Measurements from ENCODE around the gene ACSL3.

The ACSL3 gene

DNA sequence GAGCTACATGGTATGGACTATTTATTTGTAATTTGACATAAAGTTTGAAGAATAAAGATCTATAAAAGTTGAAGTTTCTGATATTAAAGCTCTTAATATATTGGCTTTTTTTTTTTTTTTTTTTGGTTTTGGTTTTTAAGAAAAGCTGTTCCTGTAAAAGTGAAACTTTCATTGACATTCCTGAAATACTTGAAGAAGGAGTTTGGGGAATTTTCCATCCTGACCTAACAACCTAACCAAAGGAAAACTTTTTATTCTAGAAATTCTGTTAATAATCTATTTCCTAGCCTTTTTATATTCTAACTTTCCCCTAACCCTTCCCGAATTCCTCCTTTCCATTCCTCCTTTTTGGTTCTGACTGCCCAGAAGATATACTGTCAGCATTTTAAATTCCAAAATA, 83.7 kb downstream of the ACSL3 start:
- FAIRE-seq: peak; percentile 24

DNA sequence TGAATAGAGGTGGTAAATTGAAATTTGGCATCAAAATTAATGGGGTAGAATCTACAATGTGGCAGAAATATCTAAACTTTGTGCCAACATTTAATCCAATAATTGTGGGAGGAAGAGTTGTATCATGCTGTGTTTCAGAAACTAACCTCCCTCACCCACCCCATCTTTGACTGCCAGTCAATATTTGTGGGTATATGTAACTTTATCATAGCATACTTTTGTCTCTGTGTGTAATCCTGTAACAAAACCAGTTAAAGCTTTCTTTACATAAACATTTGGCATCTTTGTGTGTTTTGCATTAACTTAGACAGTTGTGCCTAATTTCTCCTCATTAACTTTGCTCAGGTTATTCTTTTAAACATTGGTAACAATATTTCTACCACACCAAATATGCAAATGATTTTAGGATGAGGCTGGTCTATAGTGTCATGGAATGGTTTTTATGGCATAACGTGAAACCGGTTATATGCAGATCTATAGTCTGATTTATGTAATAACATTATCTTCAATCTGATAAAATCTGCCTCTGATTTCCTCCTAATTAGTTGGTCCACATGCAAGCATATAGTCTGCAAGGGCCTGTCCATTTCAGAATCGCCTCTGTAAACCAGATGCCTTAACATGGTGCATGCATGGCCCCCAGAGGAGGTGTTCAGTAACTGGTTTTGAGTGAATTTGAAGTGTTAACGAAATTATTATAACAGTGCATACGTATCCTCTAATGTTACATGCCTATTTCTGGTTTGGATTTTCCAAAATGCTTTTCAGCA, 84.3 kb downstream of the ACSL3 start:
- peak; percentile 33 for FAIRE-seq

DNA sequence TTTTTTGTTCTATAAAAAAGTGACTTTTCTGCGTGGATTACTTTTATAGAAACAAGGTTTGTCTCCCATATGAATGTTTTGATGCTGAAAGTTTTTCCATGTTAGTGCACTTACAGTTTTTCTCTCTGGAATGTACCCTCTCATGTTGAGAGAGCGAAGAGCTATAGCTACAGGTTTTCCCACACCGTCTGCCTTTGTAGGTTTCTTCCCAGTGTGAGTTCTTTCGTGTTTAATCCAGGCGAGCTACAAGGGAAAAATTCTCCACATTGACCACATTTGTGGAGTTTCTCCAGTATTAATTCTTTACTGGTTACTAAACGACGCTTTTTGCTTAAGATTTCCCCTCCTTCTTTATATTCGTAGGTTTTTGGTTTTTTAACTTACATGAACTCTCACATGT, 85.1 kb downstream of the ACSL3 start:
- FAIRE-seq: no peak

DNA sequence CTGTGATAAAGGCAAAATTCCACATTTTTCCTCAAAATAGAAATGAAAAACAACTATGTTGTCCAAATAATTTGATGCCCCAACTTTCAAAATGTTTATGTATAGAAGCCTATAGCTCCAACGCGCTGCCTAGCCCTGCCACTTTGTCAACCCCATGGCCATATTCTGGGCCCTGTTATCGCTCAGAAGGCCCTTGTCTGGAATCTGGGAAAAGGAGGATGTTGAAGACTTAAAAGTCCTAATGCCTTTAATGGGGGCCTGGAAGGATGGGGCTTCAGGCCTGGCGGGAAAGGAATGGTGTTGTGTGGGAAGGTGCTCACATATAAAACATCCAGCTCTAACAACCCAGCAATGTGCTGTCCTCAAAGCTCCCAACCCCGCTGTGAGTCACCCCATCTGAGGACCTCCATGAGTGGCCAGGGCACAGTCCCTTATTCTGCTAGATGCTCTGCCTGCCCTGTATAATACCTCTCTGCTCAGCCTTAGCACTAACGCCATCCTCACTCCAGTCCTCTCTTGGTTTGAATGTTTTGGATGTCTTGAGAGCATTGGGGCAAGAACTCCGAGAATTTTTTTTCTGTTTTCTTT, 86.0 kb downstream of the ACSL3 start:
- no peak for FAIRE-seq

DNA sequence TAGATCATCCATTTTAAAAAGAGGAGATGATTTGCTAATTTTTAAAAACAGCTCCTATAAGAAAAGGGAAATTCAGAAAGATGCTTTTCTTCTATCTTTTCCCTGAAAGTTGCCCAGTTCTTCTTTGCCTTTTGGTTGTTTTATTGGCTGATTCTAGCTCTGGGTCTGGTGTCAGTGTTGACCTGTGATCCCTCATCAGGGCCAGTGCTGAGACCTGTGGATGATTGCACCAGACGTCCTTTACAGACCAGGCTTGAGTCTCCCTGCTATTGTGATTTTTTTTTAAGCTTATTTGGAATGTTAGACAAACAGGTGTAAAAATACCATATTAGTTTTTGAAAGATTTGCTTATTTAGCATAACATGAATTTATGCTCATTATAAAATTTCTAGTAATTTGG, 88.2 kb downstream of the ACSL3 start:
- FAIRE-seq: no peak

DNA sequence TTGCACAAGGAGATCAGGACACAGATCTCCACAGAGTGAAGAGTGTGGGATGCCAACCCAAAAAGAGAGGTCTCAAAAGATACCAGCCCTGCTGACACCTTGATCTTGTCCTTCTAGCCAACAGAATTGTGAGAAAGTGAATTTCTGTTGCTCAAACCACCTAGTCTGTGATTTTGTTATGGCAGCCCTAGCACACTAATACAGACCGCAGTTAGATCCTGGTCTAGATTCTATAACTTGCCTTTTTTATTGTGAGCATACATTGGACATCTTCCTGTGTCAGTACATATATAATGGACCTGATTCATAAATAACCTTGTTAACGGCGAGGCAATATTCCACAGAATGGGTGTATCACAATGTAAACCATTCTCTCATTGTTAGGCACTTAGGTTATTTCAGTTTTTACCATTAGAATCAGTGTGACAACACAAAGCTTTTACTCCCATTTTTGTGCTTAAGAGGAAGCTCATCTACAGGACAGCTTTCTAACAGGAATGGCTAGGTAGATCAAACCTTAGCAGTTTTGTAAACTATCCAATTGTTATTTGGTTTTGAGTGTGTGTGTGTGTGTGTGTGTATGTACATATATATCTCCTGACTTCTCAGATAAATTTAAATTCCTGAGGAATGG, 89.0 kb downstream of the ACSL3 start:
- no peak for FAIRE-seq

DNA sequence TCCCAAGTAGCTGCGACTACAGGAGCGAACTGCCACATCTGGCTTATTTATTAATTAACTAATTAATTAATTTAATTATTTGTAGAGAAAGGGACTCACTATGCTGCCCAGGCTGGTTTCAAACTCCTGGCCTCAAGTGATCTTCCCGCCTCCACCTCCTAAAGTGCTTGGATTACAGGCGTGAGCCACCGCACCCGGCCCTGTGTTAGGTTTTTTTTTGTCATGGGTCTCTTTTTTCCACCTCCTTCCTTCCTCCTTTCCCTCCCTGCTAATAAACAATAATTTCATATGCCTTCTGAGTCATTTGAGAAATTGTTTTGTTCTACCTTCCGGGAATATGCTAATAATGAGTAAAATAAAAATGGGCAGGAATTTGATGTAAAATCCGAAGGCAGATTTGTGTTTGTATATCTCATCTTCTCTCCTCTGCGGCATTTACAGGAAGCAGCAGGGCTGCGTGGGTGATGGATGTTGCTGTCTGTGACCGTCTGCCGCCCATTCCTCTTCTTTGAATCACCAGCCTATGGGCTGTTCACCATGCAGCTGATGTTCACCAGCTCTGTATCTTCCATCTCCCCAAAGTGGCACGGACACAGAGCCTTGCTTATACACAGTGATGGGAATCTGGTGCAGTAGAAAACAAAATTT, 89.9 kb downstream of the ACSL3 start:
- no peak for FAIRE-seq

DNA sequence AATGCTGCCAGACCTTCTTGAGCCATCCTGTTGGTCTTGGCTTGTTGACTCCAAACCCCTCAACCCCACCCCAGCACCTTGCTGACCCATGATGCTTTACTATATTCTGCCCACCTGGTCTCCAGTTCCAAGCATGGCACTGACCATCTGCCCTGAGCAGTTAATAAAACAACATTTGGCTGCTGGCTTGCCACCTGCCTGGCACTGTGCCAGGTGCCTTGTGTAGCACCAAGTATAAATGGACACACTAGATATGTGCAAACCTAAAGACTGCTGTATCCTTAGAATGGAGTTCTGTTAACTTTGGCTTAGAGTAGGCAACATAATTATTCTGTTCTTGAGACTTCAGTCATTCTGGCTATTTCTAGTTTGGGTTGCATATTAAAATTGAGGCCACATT, 91.4 kb downstream of the ACSL3 start:
- FAIRE-seq: no peak

DNA sequence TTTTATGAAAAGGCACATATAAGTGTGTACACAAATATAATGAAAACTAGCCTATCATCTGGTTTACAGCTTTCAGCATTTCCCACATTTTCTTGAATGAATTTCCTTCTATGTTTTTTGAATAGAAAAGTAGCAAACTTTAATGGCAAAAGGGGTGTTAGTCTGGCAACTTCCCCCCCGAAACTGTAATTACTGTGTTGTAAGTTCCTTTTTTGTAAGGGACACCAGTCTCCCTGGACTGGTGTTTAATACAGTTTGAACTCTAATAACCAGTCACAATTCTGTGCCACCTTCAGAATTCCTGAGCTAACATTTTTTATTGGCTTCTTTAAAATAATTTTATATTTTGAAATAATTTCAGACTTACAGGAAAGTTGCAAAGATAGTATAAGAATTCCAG, 94.2 kb downstream of the ACSL3 start:
- no peak for FAIRE-seq

DNA sequence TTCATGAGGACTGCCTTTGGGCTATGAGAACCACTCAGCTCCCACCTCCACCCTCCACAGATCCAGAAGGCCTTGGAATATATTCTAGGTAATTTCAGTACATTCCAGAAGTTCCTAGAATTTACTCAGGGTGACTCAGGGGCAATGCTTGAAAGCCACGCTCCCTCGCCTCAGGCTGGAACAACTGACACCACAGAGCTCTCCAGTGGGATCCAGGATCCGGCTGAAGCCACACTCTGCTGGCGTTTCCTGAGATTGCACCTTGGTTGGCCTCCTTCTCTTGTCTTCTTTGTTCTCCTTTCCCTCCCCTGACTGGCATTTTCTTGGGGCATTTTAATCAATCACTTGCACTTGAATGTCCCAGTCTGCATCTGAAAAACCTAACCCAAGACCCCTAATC, 98.5 kb downstream of the ACSL3 start:
- FAIRE-seq: no peak

DNA sequence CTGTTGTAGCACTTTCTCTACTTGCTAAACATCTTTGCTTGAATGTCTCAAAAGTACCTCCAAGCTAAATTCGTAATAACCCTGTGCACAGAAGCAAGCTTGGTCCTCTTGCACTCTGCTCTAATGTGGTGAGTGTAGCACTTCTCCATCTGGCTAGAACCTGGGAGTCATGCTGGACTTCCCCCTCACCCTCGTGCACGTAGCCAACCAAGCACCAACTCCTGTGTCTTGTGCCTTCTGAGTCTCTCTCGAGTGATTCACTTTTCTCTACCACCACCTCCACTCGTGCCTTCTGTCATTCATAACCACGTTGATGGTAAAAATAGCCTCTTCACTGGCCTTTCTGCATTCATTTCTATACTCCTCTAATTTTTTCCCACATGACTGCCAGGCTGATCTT, 99.3 kb downstream of the ACSL3 start:
- FAIRE-seq: no peak

DNA sequence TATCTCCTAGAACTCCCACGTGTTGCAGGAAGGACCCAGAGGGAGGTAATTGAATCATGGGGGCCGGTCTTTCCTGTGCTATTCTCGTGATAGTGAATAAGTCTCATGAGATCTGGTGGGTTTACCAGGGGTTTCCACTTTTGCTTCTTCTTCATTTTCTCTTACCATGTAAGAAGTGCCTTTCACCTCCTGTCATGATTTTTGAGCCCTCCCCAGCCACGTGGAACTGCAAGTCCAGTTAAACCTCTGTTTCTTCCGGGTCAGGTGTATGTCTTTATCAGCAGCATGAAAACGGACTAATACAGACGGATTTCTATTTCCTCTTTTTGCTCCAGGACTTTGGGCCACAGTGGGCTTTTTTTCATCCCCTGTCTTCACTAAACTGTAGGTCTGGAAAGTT, 102.8 kb downstream of the ACSL3 start:
- FAIRE-seq: no peak

DNA sequence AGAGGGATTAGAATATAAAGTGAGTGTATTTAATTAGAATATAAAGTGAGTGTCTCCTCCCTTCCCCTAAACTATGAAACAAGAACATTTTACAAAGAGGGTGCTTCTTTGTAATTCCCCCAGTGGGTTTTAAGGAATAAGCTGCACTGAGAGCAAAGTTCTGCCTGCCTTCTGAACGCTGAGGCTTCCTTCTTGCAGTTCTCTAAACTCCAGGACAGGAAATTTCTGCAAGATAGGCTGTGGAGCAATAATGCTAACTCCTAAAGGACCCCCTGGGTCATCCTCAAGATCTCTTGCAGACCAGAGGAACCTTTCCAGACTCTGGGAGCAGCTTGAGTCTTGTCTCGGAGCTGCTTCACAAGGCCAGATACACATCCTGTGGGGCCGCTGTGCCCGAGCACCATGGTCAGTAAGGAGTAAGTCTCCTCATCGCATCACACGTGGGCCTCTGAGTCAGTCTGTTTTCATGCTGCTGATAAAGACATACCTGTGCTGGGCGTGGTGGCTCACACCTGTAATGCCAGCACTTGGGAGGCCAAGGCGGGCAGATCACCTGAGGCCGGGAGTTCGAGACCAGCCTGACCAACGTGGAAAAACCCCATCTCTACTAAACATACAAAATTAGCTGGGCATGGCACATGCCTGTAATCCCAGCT, 103.7 kb downstream of the ACSL3 start:
- FAIRE-seq: no peak

DNA sequence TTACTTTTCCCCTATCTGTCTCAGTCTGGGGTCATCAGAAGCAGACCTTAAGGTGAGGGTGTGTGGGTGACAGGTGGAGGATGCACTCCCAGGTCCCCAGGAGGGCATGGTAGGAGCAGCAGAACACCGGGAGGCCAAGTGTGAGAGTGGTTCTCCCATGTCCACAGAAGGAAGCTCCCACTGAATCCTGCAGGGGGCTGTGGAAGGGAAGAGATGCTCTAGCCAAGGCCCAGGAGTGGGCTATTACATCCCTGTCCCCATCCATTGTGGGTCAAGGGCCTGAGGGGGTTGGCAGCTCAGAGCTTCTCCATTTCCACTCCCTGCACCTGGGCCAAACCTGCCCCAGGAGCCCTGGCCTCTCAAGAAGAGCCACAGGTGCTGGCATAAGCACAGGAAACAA, 104.7 kb downstream of the ACSL3 start:
- no peak for FAIRE-seq

DNA sequence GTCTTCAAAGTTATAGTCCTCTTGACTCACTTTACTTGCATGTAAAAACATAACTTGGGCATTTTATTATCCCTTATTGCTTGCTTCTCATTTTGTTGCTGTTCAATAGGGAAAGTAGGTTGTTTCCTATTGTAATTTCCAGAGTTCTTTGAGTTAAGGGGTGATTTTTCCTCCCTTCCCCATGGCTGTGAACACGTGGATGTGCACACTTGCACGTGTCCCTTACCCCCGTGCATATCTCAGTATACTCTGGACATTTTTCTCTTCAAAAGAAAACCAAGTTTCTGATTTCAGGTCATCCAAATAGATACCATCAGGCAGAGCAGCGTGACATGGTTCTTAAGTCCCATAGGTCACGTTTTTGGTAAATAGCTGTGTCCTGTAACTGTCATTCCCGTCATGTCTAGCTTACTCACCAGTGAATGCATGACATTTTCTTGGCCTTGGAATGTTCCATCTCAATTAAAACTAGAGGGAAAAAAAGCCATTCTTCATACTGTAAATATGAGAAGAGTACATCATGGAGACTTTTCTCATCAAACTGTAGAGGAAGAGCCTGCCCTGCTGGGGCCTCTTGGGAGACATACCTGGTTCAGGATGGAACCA, 107.8 kb downstream of the ACSL3 start:
- no peak for FAIRE-seq

DNA sequence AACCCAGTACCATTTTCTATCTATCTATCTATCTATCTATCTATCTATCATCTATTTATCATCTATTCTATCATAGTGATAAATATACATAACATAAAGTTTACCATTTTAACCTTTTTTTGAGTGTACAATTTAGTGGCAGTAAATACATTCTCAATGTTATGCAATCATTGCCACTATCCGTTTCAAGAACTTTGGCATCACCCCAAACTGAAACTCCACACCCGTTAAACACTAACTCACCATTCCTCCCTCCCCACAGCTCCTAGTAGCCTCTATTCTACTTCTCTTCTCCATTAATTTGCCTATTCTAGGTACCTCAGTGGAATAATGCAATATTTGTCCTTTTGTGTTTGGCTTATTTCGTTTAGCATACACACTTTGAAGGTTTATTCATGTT, 108.7 kb downstream of the ACSL3 start:
- no peak for FAIRE-seq

DNA sequence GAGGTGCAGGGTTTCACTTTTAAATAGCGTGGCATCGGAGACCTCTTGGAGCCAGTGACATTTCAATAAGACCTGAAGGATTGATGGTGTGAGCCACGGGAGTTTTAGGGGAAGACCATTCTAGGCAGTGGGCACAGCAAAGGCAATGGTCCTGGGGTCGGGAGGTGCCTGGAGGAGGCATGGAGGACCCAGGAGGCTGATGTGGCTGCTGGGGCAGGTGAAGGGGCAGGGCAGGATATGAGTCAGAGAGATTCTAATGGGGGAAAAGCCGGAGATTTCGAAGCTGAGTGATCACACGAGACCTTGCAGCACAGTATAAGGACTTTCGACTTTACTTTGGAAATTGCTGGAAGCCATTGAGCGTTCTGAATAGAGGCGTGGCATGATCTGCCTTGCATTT, 111.6 kb downstream of the ACSL3 start:
- FAIRE-seq: no peak

DNA sequence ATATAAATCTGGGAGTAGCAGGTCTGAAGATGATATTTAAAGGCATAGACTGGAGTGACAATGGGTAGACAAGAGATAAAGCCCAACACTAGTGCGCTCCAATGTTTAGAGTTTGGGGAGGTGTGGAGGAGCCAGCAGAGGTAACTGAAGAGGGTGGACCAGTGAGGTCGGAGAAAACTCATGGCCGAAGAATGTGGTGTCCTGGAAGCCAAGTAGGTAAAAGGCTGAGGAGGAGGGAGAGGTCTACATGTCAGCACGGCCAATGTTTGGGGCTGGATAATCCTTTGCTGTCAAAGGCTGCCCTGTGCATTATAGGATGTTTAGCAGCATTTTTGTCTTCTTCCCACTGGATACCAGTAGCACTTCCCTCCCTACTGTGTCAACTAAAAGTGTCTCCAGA, 112.4 kb downstream of the ACSL3 start:
- FAIRE-seq: no peak

DNA sequence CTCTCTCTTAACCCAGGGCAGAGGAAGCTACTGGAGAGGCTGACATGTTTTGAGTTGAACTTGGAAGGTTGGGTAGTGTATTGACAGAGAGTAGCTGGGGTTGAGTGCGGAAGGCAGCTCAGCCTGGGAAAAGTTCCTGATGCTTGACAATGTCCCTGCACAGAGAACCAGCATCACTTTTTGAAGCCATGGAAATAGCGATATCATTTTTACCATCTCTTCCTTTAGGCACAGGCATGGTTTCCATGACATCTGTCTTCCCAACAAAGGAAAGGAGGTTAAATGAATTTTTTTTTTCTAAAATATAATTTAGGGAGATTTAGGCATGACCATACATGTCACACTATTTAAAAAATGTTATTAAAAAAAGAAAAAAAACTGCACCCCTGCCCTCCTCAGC, 112.9 kb downstream of the ACSL3 start:
- no peak for FAIRE-seq

DNA sequence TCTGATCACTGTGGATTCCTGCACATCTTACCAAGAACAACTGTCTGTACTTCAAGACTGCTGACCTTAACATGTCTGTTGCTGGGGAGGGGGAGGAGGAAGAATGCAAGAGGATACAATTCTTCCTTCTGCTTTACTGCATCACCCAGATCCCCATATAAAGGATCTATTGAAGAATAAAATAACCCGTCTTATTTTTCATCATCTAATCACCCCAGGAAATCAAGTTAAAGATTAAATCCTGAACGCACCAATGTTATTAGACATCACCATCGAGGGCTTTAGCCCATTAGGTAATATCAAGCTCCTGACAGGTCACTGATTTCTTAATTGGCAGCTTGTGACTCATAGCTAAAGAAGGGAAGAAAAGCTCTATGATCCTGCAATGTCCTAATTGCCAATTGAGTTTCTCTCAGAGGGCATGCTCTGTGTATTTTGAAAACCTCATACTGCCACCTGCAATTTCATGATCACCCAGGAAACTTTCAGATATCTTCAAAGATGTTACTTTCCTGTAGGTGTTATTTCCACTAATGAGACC, 115.8 kb downstream of the ACSL3 start:
- no peak for FAIRE-seq

DNA sequence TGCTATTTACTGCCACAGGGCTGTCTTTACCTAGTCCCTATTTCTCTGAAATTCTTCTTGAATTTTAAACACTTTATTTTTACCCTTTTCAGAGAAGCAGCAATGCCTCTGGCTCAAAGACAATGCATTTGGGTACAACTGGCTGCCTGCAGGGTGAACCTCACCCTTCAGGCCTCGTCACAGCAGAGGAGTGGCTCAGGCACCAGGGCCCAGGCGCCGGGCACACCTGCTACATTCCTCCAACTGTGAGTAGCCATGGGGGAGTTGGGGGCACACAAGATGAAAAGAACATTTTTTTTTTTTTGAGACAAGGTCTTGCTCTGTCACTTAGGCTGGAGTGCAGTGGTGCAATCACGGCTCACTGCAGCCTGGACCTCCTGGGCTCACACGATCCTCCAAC, 116.3 kb downstream of the ACSL3 start:
- no peak for FAIRE-seq

DNA sequence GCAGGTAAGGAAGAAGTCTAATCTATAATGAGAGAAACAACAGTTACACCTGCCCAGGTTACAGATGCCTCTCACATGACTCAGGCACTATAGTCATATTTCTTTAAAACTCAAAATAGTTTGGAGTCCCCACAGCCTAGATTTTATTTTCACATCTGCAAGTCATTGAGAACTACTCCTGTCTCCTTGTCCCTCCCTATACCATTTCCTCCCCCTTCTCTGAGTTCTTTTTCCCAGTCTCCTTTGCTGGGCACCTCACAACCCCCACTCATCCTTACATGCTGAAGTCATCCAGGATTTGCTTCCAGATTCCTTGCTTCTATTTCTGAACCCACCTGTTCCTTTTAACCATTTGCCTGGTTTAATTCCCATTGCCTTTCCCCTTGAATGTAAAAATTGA, 118.0 kb downstream of the ACSL3 start:
- FAIRE-seq: no peak

DNA sequence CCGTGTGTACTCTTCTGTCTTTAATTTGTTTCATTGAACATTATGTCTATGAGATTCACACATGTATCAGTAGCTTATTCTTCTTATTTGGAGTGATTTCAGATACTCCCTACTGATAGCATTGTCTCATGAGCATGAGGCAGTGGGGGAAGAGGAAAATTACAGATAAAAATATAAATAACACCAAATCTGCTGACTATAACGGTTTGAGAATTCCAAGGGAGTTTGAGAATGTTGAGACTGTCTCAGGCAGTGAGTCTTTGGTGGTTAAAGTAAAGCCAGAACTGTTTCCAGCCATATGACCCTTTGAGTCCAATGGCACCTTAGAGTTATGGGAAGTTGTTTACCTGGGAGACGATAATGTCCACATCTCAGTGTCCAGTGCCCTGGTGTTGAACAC, 118.6 kb downstream of the ACSL3 start:
- FAIRE-seq: no peak

Measured in islet of Langerhans (tissue), 1 donor.